DMS53 (cell line): ENCODE data around the gene ENKUR.

ENCODE experiments used
- DNase-seq: peaks from one replicate; lab custom pipeline; 2025; lab: John Stamatoyannopoulos, UW

Gene ENKUR, protein sequence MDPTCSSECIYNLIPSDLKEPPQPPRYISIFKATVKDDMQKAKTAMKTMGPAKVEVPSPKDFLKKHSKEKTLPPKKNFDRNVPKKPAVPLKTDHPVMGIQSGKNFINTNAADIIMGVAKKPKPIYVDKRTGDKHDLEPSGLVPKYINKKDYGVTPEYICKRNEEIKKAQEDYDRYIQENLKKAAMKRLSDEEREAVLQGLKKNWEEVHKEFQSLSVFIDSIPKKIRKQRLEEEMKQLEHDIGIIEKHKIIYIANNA

GRCh38 chr10:25015828-25016375 lies at the start of gene ENKUR:
TSS of gene ENKUR (minus strand) at chr10:25016158. CDS start at chr10:25015936, 222 bp downstream.
- DNase-seq = peak; percentile 99

DNA sequence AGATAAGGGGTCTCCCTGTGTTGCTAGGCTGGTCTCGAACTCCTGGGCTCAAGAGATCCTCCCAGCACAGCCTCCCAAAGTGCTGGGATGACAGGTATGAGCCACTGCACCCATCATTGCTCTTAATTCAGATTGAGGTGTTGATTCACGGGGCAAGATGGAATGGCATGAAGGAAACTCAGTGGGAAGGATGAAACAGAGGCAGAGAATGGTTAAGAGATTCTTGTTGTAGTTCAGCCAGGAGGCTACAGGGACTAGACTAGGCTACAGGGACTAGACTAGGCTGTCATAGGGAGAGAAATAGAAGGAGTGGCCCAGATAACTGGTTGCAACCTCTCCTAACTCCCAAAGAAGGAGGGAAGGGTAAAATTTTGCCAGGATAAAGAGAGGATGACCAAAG lies 48.4 kb upstream of the ENKUR start:
- DNase-seq = no peak

- DNase-seq = no peak
These were observed 47.7 kb upstream of the ENKUR start for GRCh38 chr10:25063644-25064043.

GRCh38 chr10:25063157-25063556 lies 47.2 kb upstream of the ENKUR start:
- no peak for DNase-seq

DNA sequence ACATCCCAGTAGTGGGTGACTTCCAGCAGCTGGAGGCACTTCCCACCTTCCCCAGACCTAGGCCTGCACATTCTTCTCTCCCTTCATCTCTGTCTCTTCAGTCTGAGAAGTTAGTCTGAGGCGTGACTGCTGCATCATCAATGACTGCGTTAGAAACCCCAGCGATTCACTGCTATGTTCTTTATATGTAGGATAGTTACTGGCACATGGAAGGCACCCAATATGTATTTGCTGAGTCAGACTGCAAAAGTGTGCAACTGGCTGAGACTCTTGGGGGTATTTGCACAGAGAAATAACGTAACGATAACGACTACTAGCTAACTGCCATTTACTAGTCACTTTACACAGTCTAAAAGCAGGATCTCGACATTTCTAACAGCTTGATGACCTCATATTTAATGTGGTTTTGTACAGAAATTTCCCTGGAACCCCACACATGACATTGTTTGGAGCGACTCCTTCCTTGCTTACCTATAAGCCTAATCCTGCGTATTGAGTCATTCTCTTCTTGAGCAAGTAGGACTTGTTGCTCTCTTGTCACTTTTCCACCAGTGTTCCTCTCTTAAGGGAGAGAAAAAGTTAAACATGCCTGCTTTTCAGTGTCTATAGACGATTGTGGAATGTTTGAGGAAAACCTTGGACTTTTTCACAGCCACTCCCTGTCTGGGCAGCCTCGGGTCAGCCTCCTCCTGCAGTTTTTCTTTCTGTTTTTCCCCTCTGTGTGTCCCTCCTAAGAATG lies 45.9 kb upstream of the ENKUR start:
- peak; percentile 69 for DNase-seq

DNA sequence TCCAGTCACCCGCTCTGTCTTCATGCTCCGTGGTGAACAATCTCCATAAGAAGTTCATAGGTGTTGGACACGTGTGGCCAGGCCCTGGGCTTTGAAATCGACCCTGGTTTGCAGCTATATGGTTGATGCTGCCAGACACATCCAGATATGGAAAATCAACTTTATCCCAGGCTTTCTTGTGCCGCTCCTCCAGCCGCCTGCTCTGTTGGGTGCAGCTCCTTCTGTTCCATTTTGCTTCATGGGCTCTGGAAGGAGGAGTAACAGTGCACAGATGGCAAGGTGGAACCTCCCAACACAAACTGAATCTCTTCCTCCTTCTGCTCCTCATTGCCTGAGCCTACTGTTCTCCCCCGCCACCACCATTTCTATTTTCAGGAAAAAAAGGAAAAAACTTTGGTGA lies 45.2 kb upstream of the ENKUR start:
- no peak for DNase-seq

DNA sequence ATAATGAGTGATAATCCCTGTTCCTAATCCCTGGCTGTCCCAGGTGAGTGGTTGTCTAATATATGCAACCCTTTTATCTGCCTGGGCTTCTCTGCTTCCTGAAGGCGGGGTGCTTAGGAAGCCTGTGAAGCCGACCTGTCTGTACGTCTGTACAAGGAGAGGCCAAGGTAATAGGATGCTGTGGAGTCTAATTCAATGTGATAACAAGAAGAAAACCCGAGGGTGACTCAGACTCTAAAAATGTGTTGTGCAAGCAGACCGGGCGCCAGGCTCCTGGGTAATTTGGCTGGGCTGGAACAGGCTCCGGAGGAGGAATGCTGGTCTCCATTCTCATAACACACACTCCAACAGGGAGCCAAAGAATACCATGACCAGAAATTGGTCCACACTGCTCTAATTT lies 44.0 kb upstream of the ENKUR start:
- peak; percentile 21 for DNase-seq

DNA sequence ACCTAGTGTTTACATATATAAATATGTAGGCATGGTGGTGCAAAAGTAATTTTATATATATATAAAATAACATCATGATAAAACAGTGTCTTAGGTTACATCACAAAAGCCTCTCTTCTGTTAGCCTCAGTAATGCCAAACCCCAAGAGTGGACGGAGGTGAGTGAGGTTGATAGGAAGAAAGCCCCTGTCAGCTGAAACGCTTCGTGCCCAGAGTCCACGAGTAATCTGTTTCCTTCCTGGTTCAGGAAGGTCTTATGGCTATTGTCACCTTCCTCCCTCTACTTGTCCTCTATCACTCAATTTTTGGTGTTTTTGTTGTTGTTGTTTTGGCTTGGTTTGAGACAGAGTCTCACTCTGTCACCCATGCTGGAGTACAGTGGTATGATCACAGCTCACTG lies 41.9 kb upstream of the ENKUR start:
- no peak for DNase-seq

GRCh38 chr10:25056726-25057125 lies 40.8 kb upstream of the ENKUR start:
- DNase-seq = no peak

DNA sequence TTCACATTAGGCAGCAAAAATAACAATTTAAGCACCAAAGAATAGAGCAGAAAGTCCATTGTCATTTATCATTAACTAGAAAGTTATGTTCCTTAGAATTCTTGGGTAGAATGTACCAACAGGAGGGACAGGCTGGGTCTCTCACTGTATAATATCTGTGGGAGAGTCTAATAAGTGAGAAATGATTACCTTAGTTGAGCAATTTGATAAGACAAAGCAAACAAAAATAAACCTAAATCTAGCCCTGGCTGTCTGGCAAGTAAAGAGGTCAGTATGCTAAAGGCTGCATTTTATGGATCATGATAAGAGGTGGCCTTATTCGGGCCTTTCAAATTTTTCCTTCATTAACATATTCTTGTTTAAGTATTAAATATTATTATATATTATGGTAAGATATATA lies 36.1 kb upstream of the ENKUR start:
- no peak for DNase-seq

DNA sequence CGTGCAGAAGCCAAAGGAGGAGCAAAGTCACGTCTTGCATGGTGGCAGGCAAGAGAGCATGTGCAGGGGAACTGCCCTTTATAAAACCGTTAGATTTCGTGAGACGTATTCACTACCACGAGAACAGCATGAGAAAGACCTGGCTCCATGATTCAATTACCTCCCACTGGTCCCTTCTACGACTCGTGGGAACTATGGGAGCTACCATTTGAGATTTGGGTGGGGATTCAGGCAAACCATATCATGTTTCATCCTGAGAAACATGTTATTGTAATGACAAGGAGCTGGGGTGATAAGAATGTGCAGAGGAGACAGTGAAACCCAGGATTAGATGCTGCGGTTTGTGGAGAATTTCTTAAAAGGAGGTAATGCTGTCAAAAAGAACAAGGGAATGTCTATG lies 34.4 kb upstream of the ENKUR start:
- no peak for DNase-seq

DNA sequence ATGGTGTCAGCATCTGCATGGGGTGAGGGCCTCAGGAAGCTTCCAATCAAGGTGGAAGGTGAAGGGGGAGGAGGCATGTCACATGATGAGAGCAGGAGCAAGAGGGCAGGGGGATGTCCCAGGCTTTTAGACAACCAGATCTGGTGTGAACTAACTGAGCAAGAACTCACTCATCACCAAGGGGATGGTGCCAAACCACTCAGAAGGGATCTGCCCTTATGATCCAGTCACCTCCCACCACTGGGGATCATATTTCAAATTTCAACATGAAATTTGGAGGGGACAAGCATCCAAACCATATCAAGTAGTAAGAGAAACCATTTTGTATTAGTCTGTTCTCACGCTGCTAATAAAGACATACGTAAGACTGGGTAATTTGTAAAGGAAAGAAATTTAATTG lies 34.0 kb upstream of the ENKUR start:
- DNase-seq = no peak

DNA sequence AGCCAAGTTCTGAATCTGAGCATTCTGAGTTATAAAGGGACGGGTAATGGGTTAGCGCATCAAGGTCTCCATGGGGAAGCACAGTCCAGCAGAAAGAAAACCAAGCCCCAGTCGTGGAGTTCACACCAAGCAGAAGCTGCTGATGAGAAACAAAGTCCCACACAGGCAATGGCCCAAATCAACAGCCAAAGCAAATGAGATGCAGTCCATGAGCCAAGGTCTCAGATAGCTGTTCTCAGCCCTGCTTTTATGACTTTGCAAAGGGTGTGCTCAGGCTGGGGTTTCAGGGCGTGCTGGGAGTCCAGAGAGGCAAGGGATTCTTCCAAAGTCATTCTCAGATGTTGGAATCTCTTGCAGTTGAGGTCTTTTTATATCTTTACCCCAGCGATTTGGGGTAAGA lies 32.5 kb upstream of the ENKUR start:
- DNase-seq = no peak

DNA sequence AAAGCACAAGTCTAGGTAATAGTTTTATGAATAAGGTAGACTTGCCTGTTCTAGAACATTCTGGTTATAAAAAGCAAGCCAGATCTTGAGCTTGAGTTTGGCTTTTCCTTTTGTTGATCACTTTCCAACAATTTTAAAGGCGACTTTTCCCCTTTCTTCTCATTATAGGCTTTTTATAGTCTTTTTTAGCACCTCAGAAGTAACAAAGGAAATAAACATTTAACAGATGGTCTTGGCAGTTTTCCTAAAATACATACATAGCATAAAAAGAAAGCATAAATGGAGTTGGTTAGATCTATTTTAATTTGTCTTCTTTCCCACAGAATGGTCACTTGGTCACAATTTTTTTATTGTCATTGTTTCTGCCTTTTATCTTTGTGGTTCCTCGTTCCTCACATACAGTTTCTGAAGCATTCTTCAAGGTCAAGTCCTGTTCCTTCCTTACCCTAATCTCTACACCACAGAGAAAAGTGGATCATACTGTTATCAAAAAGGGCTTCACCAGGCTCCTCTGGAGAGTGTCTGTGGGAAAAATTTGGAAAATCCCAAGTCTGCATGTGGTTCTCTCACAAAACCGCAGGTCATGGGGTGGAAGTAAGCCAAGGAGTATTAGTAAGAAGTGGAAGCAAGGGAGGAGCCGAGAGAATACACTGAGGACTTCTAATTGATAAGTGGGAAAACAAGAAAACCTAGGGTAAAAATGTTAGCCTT lies 31.8 kb upstream of the ENKUR start:
- no peak for DNase-seq

DNA sequence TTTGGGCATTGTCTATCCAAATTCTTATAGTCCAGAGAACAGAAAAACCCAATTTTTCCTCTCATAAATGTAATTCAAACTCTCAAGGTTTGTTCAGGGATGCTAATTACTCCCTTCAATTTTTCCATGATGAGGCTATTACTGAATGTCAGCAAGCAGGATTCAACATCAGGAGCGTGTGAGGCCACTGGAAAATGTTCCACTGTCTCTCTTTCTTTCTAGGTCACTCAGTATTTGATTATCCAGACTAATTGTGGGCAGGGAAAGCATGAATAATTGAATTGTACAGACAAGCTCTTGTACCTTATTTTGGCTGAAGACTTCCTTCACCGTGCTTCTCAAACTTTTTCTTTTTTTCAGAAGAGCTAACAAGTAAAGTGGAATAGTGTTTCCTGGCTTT lies 31.1 kb upstream of the ENKUR start:
- no peak for DNase-seq

- peak; percentile 19 for DNase-seq
These were observed 30.7 kb upstream of the ENKUR start for GRCh38 chr10:25046641-25047040.

- no peak for DNase-seq
These were observed 23.6 kb upstream of the ENKUR start for GRCh38 chr10:25039531-25039930.

DNA sequence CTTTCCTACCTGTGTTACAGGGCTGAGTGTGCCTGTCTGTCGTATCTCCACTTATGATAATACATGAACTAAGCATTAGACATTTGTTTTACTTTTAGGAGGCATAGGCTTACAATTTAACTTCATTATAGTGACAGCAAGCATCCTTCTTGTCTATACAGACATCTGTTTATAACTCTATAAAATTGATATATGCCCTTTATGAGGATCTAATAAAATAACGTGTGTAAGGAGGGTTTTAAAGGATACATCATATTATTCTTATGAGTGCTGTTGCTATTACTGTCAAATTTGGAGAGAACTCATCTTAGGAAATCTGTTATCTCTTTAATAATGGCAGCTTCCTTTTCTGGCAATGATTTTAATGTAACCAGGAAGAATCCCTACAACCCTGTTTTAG lies 22.4 kb upstream of the ENKUR start:
- DNase-seq = no peak

GRCh38 chr10:25036381-25036780 lies 20.4 kb upstream of the ENKUR start:
- no peak for DNase-seq

GRCh38 chr10:25029519-25029918 lies 13.6 kb upstream of the ENKUR start:
- DNase-seq = no peak

DNA sequence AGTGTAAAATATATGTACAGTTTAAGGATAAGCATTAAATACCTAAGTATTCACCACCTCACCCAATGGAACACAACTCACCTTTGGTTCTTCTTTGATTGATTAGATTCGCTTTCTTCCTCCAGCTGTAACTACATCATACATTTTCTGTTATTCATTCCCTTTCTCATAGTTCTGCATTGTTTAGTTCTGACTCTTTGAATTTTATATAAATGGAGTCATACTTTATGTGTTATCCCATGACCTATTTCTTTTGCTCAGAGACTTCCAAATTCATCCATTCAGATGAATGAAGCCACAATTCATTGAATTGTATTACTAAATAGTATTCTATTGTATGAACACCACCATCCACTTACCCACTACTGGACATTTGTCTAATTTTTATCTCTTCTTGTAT lies 12.8 kb upstream of the ENKUR start:
- no peak for DNase-seq

DNA sequence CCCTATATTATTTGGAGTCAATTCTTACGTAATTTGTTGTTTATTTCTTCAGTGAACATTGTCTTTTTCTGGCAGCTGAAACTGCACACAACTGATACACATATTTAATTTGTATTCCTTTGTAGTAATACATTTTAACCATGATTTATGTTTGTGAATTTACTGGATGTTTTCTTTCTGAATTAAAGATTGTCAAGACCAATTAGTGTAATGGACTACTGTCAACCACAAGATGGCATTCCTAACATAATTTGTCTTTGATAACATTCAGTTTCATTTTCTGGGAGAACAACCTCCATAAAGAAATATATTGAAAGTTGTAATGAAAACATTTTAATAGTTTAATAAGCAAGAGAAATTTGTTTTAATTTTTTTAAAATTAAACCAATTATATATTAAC lies 10.5 kb upstream of the ENKUR start:
- peak; percentile 36 for DNase-seq

DNA sequence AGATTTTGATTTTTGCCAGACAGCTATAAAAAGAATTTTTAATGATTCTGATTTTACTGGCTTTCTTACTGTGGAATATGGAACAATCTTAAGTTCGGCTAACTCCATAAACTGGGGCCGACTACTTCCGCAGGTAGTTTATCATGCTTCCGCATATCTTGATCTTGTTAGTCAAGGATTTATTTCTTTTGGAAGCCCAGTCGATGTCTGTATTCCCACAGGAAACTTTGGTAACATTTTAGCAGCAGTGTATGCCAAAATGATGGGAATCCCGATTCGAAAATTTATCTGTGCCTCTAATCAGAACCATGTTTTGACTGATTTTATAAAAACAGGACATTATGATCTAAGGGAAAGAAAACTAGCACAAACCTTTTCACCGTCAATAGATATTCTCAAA lies 8.6 kb upstream of the ENKUR start:
- DNase-seq = no peak
